ENCODE data around the gene NKAIN2. TPM values are rescaled to one million over a fixed set of nuclear protein-coding genes. Genes with fewer than 3 reads are reported as not detected.

The NKAIN2 gene
- total RNA-seq, 4 donors from 2014 or later, result 0.31 to 0.58 (median 0.39) TPM; not detected in 1

GRCh38 chr6:124676033-124676432 lies 872.4 kb downstream of the NKAIN2 start:
- H3K4me1 ChIP-seq, result no peaks in the 10 kb centered on the region
- TF ChIP-seq POLR2A (IDR thresholded peaks at IDR 0.05), result no peak
- TF ChIP-seq, protein P1, sequence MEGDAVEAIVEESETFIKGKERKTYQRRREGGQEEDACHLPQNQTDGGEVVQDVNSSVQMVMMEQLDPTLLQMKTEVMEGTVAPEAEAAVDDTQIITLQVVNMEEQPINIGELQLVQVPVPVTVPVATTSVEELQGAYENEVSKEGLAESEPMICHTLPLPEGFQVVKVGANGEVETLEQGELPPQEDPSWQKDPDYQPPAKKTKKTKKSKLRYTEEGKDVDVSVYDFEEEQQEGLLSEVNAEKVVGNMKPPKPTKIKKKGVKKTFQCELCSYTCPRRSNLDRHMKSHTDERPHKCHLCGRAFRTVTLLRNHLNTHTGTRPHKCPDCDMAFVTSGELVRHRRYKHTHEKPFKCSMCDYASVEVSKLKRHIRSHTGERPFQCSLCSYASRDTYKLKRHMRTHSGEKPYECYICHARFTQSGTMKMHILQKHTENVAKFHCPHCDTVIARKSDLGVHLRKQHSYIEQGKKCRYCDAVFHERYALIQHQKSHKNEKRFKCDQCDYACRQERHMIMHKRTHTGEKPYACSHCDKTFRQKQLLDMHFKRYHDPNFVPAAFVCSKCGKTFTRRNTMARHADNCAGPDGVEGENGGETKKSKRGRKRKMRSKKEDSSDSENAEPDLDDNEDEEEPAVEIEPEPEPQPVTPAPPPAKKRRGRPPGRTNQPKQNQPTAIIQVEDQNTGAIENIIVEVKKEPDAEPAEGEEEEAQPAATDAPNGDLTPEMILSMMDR (IDR thresholded peaks at IDR 0.05 in 4 of 5, conservative IDR thresholded peaks at IDR 0.05 in 1 of 5), result no peak
- no peak overlapping the region for H3K27ac ChIP-seq
- peaks cover 0 to 7% (median 0%) of the 10 kb centered on the region in 3 donors for H3K9me3 ChIP-seq
- intact Hi-C loops (cut with DNase I; ENCODE audit: low total_unique reads), result no loop called here
- no peak for ATAC-seq
- H3K36me3 ChIP-seq, result no peaks in the 10 kb centered on the region
- DNase-seq, result no peak
- no peak overlapping the region for H3K4me3 ChIP-seq
- in situ Hi-C loops (cut with MboI; ENCODE audit: low sequenced_read_pairs in 4 of 4), result no loop called here
- H3K27me3 ChIP-seq, result no peaks in the 10 kb centered on the region

DNA sequence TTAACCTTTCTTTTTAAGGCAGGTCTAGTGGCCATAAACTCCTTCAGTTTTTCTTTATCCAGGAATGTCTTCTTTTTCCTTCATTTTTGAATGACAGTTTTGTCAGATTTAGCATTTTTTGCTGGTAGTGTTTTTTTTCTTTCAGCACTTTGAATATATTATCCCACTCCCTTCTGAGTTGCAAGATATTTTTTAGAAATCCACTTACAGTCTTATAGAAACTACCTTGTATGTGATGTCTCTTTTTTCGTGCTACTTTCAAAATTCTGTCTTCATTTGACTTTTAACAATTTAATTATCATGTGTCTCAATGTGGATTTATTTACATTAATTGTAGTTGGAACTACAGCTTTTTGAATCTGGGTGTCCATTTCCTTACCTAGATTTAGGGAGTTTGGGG lies 874.2 kb downstream of the NKAIN2 start:
- H3K27me3 ChIP-seq, result no peaks in the 10 kb centered on the region
- intact Hi-C loops (cut with DNase I; ENCODE audit: low total_unique reads), result no loop called here
- H3K4me1 ChIP-seq, result no peaks in the 10 kb centered on the region
- no peak for DNase-seq
- peaks cover 0 to 7% (median 0%) of the 10 kb centered on the region in 3 donors for H3K9me3 ChIP-seq
- in situ Hi-C loops (cut with MboI; ENCODE audit: low sequenced_read_pairs in 4 of 4), result no loop called here
- no peak overlapping the region for H3K4me3 ChIP-seq
- no peak for ATAC-seq
- TF ChIP-seq, protein P1 (IDR thresholded peaks at IDR 0.05 in 4 of 5, conservative IDR thresholded peaks at IDR 0.05 in 1 of 5), result no peak
- no peak for TF ChIP-seq POLR2A (IDR thresholded peaks at IDR 0.05)
- no peaks in the 10 kb centered on the region for H3K36me3 ChIP-seq
- H3K27ac ChIP-seq, result no peak overlapping the region

DNA sequence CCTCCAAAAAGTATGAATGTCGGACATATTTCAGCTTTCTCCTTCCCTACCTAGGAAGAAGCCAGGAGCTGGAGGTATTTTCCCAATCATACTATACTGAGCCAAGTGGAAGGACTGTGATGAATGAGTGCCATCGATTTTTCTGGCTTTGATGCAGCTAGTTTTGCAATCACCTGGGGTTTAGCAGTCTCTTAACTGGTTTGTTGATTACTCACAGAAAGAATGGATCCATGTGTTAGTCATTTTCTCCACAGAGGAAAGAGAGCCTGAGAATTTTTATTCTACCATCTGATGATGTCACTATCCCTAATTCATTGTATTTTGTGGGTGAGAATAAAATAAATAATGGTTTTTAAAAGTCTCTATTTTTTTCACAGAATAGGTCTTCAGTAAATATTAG lies 875.7 kb downstream of the NKAIN2 start:
- Histone ChIP-seq H3K9me3 (peaks cover 0 to 7% (median 0%) of the 10 kb centered on the region in 3 donors), H3K4me1 (no peaks in the 10 kb centered on the region), H3K36me3 (no peaks in the 10 kb centered on the region), H3K27me3 (no peaks in the 10 kb centered on the region), H3K4me3 (no peak overlapping the region), H3K27ac (no peak overlapping the region)
- ATAC-seq, result no peak
- intact Hi-C loops (cut with DNase I; ENCODE audit: low total_unique reads) (no loop called here), in situ Hi-C loops (cut with MboI; ENCODE audit: low sequenced_read_pairs in 4 of 4) (no loop called here)
- TF ChIP-seq, protein P1 (IDR thresholded peaks at IDR 0.05 in 4 of 5, conservative IDR thresholded peaks at IDR 0.05 in 1 of 5), result no peak
- TF ChIP-seq POLR2A (IDR thresholded peaks at IDR 0.05), result no peak
- no peak for DNase-seq

- Histone ChIP-seq H3K27me3 (no peaks in the 10 kb centered on the region), H3K4me1 (no peaks in the 10 kb centered on the region), H3K4me3 (no peak overlapping the region), H3K36me3 (no peaks in the 10 kb centered on the region), H3K9me3 (peaks cover 0 to 4% (median 0%) of the 10 kb centered on the region in 3 donors), H3K27ac (no peak overlapping the region)
- DNase-seq, result no peak
- TF ChIP-seq, protein P1 (IDR thresholded peaks at IDR 0.05 in 4 of 5, conservative IDR thresholded peaks at IDR 0.05 in 1 of 5), result no peak
- TF ChIP-seq POLR2A (IDR thresholded peaks at IDR 0.05), result no peak
- in situ Hi-C loops (cut with MboI; ENCODE audit: low sequenced_read_pairs in 4 of 4) (no loop called here), intact Hi-C loops (cut with DNase I; ENCODE audit: low total_unique reads) (no loop called here)
- no peak for ATAC-seq
Measured at GRCh38 chr6:124682751-124683150, 879.1 kb downstream of the NKAIN2 start.

- H3K27ac ChIP-seq, result no peak overlapping the region
- no peaks in the 10 kb centered on the region for H3K4me1 ChIP-seq
- no peak overlapping the region for H3K4me3 ChIP-seq
- intact Hi-C loops (cut with DNase I; ENCODE audit: low total_unique reads) (no loop called here), in situ Hi-C loops (cut with MboI; ENCODE audit: low sequenced_read_pairs in 4 of 4) (no loop called here)
- no peak for DNase-seq
- no peaks in the 10 kb centered on the region for H3K27me3 ChIP-seq
- no peaks in the 10 kb centered on the region for H3K9me3 ChIP-seq
- no peak for TF ChIP-seq POLR2A (IDR thresholded peaks at IDR 0.05)
- TF ChIP-seq, protein P1 (IDR thresholded peaks at IDR 0.05 in 4 of 5, conservative IDR thresholded peaks at IDR 0.05 in 1 of 5), result no peak
- ATAC-seq, result no peak
- H3K36me3 ChIP-seq, result no peaks in the 10 kb centered on the region
Measured at GRCh38 chr6:124683507-124683906, 879.8 kb downstream of the NKAIN2 start.
